ENCODE data around the gene FUT9.

The FUT9 gene

GRCh38 chr6:96186094-96186493 lies 170.3 kb downstream of the FUT9 start:
- Mint-ChIP-seq H3K9me3 (peaks cover 8% of the 10 kb centered on the region), H3K36me3 (ENCODE audit: low read depth) (no peaks in the 10 kb centered on the region), H3K27me3 (peaks cover 4% of the 10 kb centered on the region), H3K27ac (no peak overlapping the region), H3K4me1 (no peaks in the 10 kb centered on the region), H3K4me3 (no peak overlapping the region)
- ATAC-seq: no peak
- DNase-seq: no peak

- Mint-ChIP-seq H3K36me3 (ENCODE audit: low read depth) (no peaks in the 10 kb centered on the region), H3K27me3 (peaks cover 4% of the 10 kb centered on the region), H3K27ac (no peak overlapping the region), H3K4me3 (no peak overlapping the region), H3K4me1 (no peaks in the 10 kb centered on the region), H3K9me3 (peaks cover 8% of the 10 kb centered on the region)
- DNase-seq: no peak
- ATAC-seq: no peak
Measured at GRCh38 chr6:96186516-96187195, 170.9 kb downstream of the FUT9 start.

- H3K27ac Mint-ChIP-seq: no peak overlapping the region
- H3K27me3 Mint-ChIP-seq: no peaks in the 10 kb centered on the region
- H3K9me3 Mint-ChIP-seq: peaks cover 5% of the 10 kb centered on the region
- no peaks in the 10 kb centered on the region for H3K4me1 Mint-ChIP-seq
- no peak for DNase-seq
- no peak overlapping the region for H3K4me3 Mint-ChIP-seq
- no peak for ATAC-seq
- no peaks in the 10 kb centered on the region for H3K36me3 Mint-ChIP-seq (ENCODE audit: low read depth)
Measured at GRCh38 chr6:96194675-96195074, 178.9 kb downstream of the FUT9 start.

- ATAC-seq (no peak), DNase-seq (no peak)
- Mint-ChIP-seq H3K9me3 (peaks cover 5% of the 10 kb centered on the region), H3K4me1 (no peaks in the 10 kb centered on the region), H3K27ac (no peak overlapping the region), H3K4me3 (no peak overlapping the region), H3K27me3 (no peaks in the 10 kb centered on the region), H3K36me3 (ENCODE audit: low read depth) (no peaks in the 10 kb centered on the region)
Measured at GRCh38 chr6:96195272-96195671, 179.5 kb downstream of the FUT9 start.

GRCh38 chr6:96196633-96197032 lies 180.9 kb downstream of the FUT9 start:
- ATAC-seq (no peak), DNase-seq (no peak)
- Mint-ChIP-seq H3K4me1 (no peaks in the 10 kb centered on the region), H3K27me3 (no peaks in the 10 kb centered on the region), H3K4me3 (no peak overlapping the region), H3K9me3 (peaks cover 5% of the 10 kb centered on the region), H3K36me3 (ENCODE audit: low read depth) (no peaks in the 10 kb centered on the region), H3K27ac (no peak overlapping the region)

- DNase-seq: no peak
- Mint-ChIP-seq H3K4me3 (no peak overlapping the region), H3K27ac (no peak overlapping the region), H3K27me3 (no peaks in the 10 kb centered on the region), H3K4me1 (no peaks in the 10 kb centered on the region), H3K9me3 (peaks cover 5% of the 10 kb centered on the region), H3K36me3 (ENCODE audit: low read depth) (no peaks in the 10 kb centered on the region)
- ATAC-seq: no peak
Measured at GRCh38 chr6:96197241-96197640, 181.5 kb downstream of the FUT9 start.

- no peak overlapping the region for H3K4me3 Mint-ChIP-seq
- H3K9me3 Mint-ChIP-seq: peaks cover 5% of the 10 kb centered on the region
- ATAC-seq (no peak), DNase-seq (no peak)
- no peaks in the 10 kb centered on the region for H3K36me3 Mint-ChIP-seq (ENCODE audit: low read depth)
- no peak overlapping the region for H3K27ac Mint-ChIP-seq
- no peaks in the 10 kb centered on the region for H3K27me3 Mint-ChIP-seq
- no peaks in the 10 kb centered on the region for H3K4me1 Mint-ChIP-seq
Measured at GRCh38 chr6:96202571-96202970, 186.8 kb downstream of the FUT9 start.

GRCh38 chr6:96211341-96211740 lies 195.6 kb downstream of the FUT9 start:
- Mint-ChIP-seq H3K4me3 (no peak overlapping the region), H3K27ac (no peak overlapping the region), H3K27me3 (no peaks in the 10 kb centered on the region), H3K4me1 (no peaks in the 10 kb centered on the region), H3K36me3 (ENCODE audit: low read depth) (no peaks in the 10 kb centered on the region), H3K9me3 (no peaks in the 10 kb centered on the region)
- ATAC-seq: no peak
- no peak for DNase-seq

- Mint-ChIP-seq H3K27me3 (no peaks in the 10 kb centered on the region), H3K36me3 (ENCODE audit: low read depth) (no peaks in the 10 kb centered on the region), H3K27ac (no peak overlapping the region), H3K4me3 (no peak overlapping the region), H3K9me3 (no peaks in the 10 kb centered on the region), H3K4me1 (no peaks in the 10 kb centered on the region)
- no peak for DNase-seq
- no peak for ATAC-seq
Measured at GRCh38 chr6:96212066-96212465, 196.3 kb downstream of the FUT9 start.

GRCh38 chr6:96213784-96214183 lies 198.0 kb downstream of the FUT9 start:
- no peak for DNase-seq
- Mint-ChIP-seq H3K4me1 (no peaks in the 10 kb centered on the region), H3K9me3 (no peaks in the 10 kb centered on the region), H3K36me3 (ENCODE audit: low read depth) (no peaks in the 10 kb centered on the region), H3K27me3 (no peaks in the 10 kb centered on the region), H3K4me3 (no peak overlapping the region), H3K27ac (no peak overlapping the region)
- no peak for ATAC-seq

- Mint-ChIP-seq H3K4me1 (no peaks in the 10 kb centered on the region), H3K9me3 (no peaks in the 10 kb centered on the region), H3K4me3 (no peak overlapping the region), H3K27ac (no peak overlapping the region), H3K36me3 (ENCODE audit: low read depth) (no peaks in the 10 kb centered on the region), H3K27me3 (no peaks in the 10 kb centered on the region)
- no peak for ATAC-seq
- no peak for DNase-seq
Measured at GRCh38 chr6:96223695-96224094, 207.9 kb downstream of the FUT9 start.

- no peak for DNase-seq
- H3K27ac Mint-ChIP-seq: no peak overlapping the region
Measured at GRCh38 chr6:96227135-96227534, 211.4 kb downstream of the FUT9 start.

GRCh38 chr6:96234444-96234843 lies 218.7 kb downstream of the FUT9 start:
- Mint-ChIP-seq H3K27ac (no peak overlapping the region), H3K27me3 (peaks cover 5% of the 10 kb centered on the region), H3K9me3 (no peaks in the 10 kb centered on the region), H3K4me1 (no peaks in the 10 kb centered on the region), H3K36me3 (ENCODE audit: low read depth) (no peaks in the 10 kb centered on the region), H3K4me3 (no peak overlapping the region)
- ATAC-seq (no peak), DNase-seq (no peak)

More at GRCh38 chr6:96227135-96227534, 211.4 kb downstream of the FUT9 start:
- Mint-ChIP-seq H3K9me3 (no peaks in the 10 kb centered on the region), H3K4me3 (no peak overlapping the region), H3K36me3 (ENCODE audit: low read depth) (no peaks in the 10 kb centered on the region), H3K27me3 (no peaks in the 10 kb centered on the region), H3K4me1 (no peaks in the 10 kb centered on the region)
- ATAC-seq: no peak

- Mint-ChIP-seq H3K36me3 (ENCODE audit: low read depth) (no peaks in the 10 kb centered on the region), H3K4me1 (no peaks in the 10 kb centered on the region), H3K9me3 (no peaks in the 10 kb centered on the region), H3K27me3 (peaks cover 5% of the 10 kb centered on the region), H3K27ac (no peak overlapping the region), H3K4me3 (no peak overlapping the region)
- DNase-seq (no peak), ATAC-seq (no peak)
Measured at GRCh38 chr6:96235927-96236326, 220.2 kb downstream of the FUT9 start.

- DNase-seq (no peak), ATAC-seq (no peak)
- peaks cover 5% of the 10 kb centered on the region for H3K27me3 Mint-ChIP-seq
- no peaks in the 10 kb centered on the region for H3K4me1 Mint-ChIP-seq
- H3K27ac Mint-ChIP-seq: no peak overlapping the region
- no peaks in the 10 kb centered on the region for H3K36me3 Mint-ChIP-seq (ENCODE audit: low read depth)
- no peak overlapping the region for H3K4me3 Mint-ChIP-seq
- H3K9me3 Mint-ChIP-seq: no peaks in the 10 kb centered on the region
Measured at GRCh38 chr6:96236471-96236870, 220.7 kb downstream of the FUT9 start.

Measured in activated naive CD8-positive, alpha-beta T cell treated with anti-CD3 and anti-CD28 coated beads, Interleukin-2, amount 50 U/mL, for 24 hours (primary cell).